Stimulated activated CD4-positive, alpha-beta T cell treated with anti-CD3 and anti-CD28 coated beads, Interleukin-4, amount 100 ng/mL, for 4 hours (primary cell): Measurements from ENCODE around the gene TSPAN4.

Experiments
- DNase-seq, 2 experiments: peaks; one replicate each; pipeline ENCODE4 v3.0.0-alpha.2; 2020

TSPAN4 gene

GRCh38 chr11:914747-915501, 72.3 kb downstream of the TSPAN4 start:
- no peak for DNase-seq
